Measurements from ENCODE around the gene NHEJ1.
A peak's percentile ranks its signal among the peaks of the same experiment; 100 is the strongest.

Gene NHEJ1

GRCh38 chr2:219056896-219057708, 103.5 kb downstream of the NHEJ1 start:
- no peak for DNase-seq

DNA sequence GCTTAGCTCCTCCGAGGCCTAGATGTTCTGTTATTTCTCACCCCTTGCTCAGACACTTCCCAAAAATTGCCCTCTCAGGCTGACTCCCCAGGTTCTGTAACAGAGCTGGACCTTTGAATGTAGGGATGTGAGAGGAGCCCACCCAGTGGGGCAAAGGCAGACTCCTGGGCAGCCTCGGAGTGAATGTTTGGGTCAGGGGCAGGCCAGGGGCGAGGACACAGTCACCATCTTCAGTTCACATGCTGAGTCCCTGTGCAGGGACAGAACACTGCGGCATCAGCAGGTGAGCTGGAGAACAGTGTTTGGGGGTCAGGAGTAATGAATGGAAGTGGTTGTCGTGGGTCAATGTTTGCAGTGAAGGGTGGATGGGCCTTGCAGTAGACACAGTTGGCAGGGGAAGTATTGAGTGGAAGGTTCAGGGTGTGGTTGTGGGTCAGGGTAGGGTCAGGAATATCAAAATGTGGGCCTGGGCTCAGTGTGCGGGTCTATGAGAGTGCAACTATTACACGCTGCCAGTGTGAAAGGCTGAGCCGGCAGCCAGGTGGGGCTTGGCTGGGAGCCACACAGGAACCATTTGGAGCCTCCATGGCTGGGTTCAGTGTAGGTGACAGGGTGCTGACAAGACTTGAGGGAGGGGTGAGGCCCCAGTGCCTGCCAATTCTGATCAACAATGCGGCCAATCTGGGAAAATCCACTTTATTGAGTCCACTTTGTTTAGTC, 104.3 kb downstream of the NHEJ1 start:
- no peak for DNase-seq

DNA sequence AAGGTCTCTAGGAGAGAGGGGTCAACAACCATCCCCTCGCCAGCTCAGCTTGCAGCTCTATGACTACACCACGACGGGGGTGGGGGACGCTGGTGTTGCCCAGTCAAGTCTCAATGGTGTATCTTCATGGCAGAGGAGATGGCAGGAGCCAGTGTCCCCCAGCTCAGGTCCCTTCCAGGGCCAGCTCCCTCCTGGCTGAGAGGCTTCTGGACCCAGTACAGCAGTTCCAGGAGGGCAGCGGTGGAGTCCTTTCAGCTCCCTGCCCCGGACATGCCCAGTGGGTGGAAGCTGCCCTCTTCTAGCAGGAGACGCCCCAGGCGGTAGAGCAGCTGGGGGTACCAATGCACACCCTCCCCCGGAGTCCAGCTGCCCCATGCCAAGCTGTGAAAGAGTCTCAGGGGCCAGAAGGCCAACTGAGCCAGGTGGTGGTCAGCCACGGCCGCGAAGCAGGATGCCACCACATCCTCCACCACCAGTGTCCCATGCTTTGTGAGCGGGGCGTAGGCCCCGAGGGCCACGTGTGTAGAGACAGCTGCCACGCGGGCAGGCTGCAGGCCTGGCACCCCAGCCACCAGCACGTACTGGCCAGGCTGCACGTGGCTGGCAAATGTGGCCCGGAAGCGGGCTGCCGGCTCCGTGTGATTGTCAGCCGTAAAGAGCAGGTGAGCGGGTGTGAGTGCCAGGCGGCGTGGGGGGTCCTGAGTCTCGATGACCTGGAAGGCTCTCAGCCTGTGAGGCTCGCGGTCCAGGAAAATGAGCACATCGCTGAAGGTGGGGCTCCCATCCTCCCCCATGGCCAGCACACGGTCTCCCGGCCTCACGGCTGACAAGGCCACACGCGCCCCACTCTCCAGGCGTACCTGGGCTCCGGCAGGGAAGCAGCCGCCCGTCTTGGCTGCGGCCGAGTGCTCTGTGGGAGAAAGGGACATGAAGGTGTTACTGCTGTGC, 105.4 kb downstream of the NHEJ1 start:
- DNase-seq, result no peak

- no peak for DNase-seq
Observed at GRCh38 chr2:219049282-219049681, 111.3 kb downstream of the NHEJ1 start.

GRCh38 chr2:219045937-219046550, 114.6 kb downstream of the NHEJ1 start:
- no peak for DNase-seq

DNA sequence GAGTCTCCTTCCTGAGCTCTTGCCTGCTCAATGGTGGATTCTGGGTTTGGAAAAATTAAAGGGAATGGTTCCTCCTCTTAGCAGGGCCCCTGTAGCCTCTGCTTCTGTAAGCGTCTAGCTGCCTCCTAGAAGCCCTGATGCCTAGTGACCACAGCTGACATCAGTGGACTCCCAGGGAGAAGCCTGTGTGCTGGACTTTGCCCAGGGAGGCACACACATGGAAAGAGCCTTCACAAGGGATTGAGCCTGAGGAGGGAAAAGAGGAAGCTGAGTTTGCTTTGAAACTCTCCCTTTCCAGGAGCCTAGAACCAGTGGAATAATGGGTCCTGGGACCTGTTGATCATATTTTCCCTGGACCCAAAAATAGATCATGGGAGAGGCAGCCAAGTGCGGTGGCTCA, 117.9 kb downstream of the NHEJ1 start:
- DNase-seq, result no peak

- no peak for DNase-seq
Observed at GRCh38 chr2:219042157-219042556, 118.5 kb downstream of the NHEJ1 start.

GRCh38 chr2:219041252-219041651, 119.4 kb downstream of the NHEJ1 start, which contains the start of gene CFAP65:
Gene CFAP65, minus strand, starts transcription at chr2:219041516. Its CDS starts 2,468 bp downstream, at chr2:219039048.
- no peak for DNase-seq

DNA sequence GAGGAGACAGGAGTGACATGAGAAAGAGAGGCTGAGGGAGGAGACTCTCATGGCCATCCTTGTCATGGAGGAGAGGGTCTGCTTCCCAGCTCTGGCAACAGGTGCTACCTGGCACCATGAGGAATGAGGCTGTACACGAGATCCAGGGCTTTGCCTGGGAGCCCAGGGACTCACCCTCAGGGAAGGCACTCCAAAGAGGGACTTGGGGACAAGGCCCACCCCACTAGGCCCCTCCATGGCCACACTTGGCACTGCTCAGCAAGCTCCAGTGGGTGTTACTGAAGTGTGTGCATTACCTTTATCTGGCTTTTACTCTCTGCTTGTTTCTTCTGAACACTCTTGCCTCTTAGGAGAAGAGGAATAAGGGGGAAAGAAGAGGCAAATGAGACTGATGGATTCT, 122.0 kb downstream of the NHEJ1 start:
- DNase-seq, result no peak

GRCh38 chr2:219037783-219038499, 122.7 kb downstream of the NHEJ1 start:
- DNase-seq, result no peak

DNA sequence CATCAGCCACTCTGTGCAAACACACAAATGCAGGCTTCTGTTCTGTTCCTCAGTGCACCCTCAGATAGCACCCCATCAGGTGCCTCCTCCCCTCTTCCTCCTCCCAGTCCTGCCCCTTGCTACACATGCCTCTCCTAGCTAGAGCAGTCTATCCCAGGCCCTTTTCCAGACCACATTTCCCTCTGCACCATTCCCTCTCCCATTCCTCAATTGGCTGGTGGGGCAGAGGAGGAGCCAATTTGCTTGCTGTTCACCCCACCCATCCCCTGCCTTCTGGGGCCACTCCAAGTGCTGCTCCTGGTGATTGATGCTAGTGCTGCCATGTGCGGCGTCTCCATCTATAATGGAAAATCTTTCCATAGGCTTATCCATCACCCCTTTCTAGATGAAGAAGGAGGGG, 124.7 kb downstream of the NHEJ1 start:
- no peak for DNase-seq

DNA sequence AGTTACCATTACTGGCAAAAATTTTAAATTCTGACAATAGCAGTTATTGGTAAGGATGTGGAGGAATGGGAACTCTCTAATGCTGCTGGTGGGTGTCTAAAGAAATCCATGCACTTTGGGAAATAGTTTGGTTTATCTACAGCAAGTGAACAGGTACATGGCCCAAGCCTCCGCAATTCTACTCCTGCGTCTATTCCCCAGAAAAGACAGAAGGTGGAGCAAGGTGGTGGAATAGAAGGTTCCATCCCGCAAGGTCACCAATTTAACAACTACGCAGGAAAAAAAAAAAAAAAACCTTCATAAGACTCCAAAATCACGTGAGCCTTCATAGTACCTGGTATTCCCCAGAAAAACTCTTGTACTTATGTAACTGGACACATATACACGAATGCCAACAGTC, 125.8 kb downstream of the NHEJ1 start:
- DNase-seq, result no peak

GRCh38 chr2:219032051-219032745, 128.4 kb downstream of the NHEJ1 start:
- no peak for DNase-seq

GRCh38 chr2:219031005-219031738, 129.4 kb downstream of the NHEJ1 start:
- no peak for DNase-seq

GRCh38 chr2:219030177-219030940, 130.3 kb downstream of the NHEJ1 start:
- DNase-seq, result no peak

- peak; percentile 70 for DNase-seq
Observed at GRCh38 chr2:219029829-219030165, 130.8 kb downstream of the NHEJ1 start.

GRCh38 chr2:219028996-219029828, 131.4 kb downstream of the NHEJ1 start:
- DNase-seq, result no peak

DNA sequence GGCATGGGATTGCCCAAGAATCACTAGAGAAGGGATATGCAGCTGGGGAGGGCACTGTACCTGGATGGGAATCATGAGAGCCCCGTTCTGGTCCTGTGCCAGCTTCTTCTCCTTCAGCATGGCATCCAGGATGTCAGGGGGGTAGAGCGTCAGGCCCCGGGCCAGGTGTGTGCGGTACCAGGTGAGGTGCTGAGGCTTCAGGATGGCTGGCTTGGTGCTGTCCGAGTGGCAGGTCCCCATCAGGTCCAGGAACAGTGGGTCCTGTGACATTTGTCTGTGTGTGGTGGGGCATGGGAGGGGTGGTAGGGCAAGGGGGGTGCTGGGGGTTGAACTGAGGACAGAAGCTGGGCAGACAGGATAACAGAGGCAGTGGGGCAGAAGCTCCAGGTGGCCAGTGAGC, 132.5 kb downstream of the NHEJ1 start:
- no peak for DNase-seq

- no peak for DNase-seq
Observed at GRCh38 chr2:219027511-219028055, 133.0 kb downstream of the NHEJ1 start.
